ENCODE measurements around the gene USO1.
"Not testable (repeated sequence)": the region's sequence is repeated elsewhere in the genome, so short reads cannot be mapped to it uniquely, and the experiment has no call there.

The USO1 gene

DNA sequence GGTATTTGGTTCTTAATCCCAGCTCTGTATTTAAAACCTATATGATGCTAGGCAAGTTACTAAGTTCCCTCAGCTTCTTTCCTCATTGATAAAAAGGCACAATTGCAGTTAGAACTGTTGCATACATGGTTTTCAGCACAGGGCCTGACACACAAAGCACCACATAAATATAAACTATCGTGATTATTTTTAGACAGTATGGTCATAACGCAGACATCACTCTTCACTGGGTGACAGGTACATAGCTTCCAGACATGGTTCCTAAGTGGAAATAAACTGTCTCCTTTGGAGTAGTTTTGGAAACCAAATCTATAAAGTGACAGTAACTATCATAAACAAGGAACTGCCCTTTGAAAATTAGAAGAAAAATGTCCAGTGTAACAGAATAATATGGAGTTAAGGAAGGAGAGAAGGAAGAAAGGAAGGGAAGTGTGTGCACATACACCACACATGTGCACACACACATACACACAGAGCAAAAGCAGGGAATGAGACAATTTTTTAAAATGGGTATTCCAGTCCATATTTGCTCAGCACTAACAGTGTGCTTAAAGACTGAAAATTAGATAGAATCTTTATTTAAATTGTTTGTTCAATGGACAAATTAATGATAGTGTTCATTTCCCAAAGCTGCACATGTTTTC lies 38.7 kb upstream of the USO1 start:
- H3K4me3 ChIP-seq (ENCODE audit: low read depth, low read length), result no peak overlapping the region
- TF ChIP-seq, protein P1, sequence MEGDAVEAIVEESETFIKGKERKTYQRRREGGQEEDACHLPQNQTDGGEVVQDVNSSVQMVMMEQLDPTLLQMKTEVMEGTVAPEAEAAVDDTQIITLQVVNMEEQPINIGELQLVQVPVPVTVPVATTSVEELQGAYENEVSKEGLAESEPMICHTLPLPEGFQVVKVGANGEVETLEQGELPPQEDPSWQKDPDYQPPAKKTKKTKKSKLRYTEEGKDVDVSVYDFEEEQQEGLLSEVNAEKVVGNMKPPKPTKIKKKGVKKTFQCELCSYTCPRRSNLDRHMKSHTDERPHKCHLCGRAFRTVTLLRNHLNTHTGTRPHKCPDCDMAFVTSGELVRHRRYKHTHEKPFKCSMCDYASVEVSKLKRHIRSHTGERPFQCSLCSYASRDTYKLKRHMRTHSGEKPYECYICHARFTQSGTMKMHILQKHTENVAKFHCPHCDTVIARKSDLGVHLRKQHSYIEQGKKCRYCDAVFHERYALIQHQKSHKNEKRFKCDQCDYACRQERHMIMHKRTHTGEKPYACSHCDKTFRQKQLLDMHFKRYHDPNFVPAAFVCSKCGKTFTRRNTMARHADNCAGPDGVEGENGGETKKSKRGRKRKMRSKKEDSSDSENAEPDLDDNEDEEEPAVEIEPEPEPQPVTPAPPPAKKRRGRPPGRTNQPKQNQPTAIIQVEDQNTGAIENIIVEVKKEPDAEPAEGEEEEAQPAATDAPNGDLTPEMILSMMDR (IDR thresholded peaks at IDR 0.05; ENCODE audit: low read depth, low read length), result no peak

DNA sequence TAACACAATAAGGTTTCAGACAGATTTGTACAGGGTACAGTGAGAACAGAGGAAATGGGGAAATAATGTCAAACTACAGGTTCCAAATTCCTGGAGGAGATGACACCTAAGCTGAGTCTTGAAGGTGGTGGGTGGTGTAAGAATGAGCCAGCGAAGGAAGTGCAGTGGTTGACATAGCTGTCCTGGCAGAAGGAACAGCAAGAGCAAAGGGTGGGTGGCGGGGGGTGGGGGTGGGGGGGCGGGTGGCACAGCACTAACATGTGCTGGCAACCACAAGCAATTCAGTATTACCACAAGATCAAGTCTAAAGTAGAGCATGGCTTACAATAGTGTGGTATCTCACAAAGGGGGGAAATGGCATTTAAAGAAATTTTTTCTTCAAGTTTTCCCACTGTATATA lies 38.0 kb upstream of the USO1 start:
- no peak overlapping the region for H3K4me3 ChIP-seq (ENCODE audit: low read depth, low read length)
- TF ChIP-seq, protein P1 (IDR thresholded peaks at IDR 0.05; ENCODE audit: low read depth, low read length), result no peak

DNA sequence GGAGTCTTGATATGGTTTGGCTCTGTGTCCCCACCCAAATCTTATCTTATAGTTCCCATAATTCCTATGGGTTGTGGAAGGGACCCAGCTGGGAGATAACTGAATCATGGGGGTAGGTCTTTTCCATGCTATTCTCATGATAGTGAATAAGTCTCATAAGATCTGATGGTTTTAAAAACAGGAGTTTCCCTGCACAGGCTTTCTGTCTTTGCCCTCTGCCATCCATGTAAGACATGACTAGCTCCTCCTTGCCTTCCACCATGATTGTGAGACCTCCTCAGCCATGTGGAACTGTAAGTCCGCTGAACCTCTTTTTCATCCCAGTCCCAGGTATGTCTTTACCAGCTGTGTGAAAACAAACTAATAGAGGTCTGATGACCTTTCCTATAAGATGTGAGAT lies 37.3 kb upstream of the USO1 start:
- not testable (repeated sequence) for H3K4me3 ChIP-seq (ENCODE audit: low read depth, low read length)

DNA sequence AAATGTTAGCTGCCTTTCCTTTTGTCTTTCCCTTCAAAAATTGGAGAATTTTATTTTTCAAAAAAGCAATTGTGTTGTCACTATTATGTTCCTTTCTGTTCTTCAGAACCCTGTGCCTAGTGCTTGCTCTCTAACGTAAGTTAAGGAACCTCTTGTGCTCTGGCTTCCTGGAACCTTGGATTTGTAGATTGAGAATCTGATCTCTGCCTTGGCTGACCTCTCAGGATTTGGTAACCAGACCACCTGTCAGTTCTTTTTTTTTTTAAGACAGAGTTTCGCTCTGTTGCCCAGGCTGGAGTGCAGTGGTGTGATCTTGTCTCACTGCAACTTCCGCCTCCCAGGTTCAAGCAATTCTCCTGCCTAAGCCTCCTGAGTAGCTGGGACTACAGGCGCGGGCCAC lies 32.3 kb upstream of the USO1 start:
- H3K4me3 ChIP-seq (ENCODE audit: low read depth, low read length), result not testable (repeated sequence)

DNA sequence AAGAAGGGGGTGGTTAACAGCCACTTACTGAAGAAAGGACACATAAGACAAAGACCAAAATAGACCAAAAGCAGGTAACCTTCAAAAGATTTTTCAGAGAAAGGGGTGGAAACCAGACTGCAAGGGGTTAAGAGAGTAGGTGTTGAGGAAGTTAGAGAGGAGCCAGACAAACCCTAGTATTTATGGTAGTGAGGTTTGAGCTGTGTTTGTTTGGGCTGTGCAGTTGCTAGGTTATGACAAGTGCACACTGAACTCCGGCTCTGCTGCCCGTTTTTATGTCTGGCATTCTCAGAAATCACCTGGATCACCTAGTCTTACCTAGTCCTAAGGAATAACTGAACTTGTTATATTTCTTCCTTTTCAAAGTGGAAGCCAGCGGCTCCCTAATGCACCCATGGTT lies 28.3 kb upstream of the USO1 start:
- no peak overlapping the region for H3K4me3 ChIP-seq (ENCODE audit: low read depth, low read length)
- TF ChIP-seq, protein P1 (IDR thresholded peaks at IDR 0.05; ENCODE audit: low read depth, low read length), result no peak

DNA sequence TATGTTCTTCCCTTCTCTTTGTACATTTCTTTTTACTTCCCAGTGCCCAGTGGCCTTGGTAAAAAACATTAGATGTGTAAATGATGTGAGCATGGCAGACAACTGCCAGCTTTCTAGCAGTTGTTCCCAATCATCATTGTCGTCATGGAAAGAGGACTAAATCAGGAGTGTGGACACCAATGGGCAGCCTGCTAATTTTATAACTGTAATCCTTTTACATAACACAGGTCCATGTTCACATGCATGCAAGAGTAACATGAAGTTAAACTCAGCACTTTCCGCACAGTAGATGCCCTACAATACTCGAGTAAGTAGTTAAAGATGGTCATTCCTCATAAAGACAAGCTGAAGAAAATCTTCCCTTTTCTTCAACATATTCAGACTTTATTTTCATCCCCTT lies 27.8 kb upstream of the USO1 start:
- H3K4me3 ChIP-seq (ENCODE audit: low read depth, low read length), result no peak overlapping the region
- TF ChIP-seq, protein P1 (IDR thresholded peaks at IDR 0.05; ENCODE audit: low read depth, low read length), result no peak

DNA sequence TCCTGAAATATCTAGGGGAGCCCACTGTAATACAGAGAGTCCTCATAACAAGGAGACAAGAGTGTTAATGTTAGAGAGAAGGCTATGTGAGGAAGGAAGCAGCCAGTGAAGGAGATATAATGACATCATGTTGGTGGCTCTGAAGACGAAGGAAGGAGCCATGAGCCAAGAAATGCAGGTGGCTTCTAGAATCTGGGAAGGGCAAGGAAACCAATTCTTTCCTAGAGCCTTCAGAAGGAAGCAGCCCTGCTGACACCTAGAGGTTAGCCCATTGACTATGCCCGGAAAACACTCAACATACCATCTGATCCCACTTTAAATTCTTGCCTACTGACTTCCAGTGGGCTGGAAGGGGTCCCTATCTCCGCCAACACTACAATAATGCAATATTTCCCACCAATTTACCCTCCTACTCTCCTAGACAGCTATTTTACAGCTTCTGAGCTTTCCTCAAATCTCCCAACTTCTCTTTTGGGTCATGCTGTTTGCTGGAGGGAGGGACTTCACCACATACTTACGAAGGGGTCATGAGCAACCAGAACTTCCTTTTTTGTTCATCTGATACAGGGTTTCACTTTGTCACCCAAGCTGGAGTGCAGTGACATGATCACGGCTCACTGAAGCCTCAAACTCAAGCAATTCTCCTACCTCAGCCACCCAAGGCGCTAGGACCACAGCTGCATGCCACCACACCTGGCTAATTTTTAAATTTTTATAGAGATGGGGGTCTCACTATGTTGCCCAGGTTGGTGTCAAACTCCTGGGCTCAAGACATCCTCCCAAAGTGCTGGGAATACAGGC lies 26.0 kb upstream of the USO1 start:
- TF ChIP-seq, protein P1 (IDR thresholded peaks at IDR 0.05; ENCODE audit: low read depth, low read length), result no peak

DNA sequence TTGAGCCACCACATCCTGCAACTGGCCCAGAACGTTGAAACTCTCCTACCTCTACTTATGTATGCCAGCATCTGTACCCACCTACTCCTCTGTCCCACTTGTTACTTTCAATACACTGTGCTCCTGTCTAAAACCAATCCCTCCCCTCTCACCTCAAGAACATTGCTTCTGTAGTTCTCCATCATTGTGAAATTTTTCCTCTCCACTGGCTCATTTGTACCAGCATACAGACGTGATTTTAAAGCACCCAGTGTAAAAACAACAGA lies 25.5 kb upstream of the USO1 start:
- TF ChIP-seq, protein P1 (IDR thresholded peaks at IDR 0.05; ENCODE audit: low read depth, low read length), result no peak
- no peak overlapping the region for H3K4me3 ChIP-seq (ENCODE audit: low read depth, low read length)

More for the DNA sequence above, 26.0 kb upstream of the USO1 start:
- no peak overlapping the region for H3K4me3 ChIP-seq (ENCODE audit: low read depth, low read length)
